Prostate gland (tissue), 2 donors: Measurements from ENCODE around the gene RAD51B. TPM values are rescaled to one million over a fixed set of nuclear protein-coding genes. Genes with fewer than 3 reads are reported as not detected.
"Not testable (repeated sequence)": the region's sequence is repeated elsewhere in the genome, so short reads cannot be mapped to it uniquely, and the experiment has no call there.

Experiments
- DNase-seq: peaks from one replicate; pipeline ENCODE4 v3.0.0-alpha.2; 2019; ENCODE audit warnings: low spot score
- H3K27ac ChIP-seq, 2 donors: fragments of 200-600 bp; sonication (generic); 2 replicates each; pipeline ENCODE4 v1.5.1; 2017 to 2019
- H3K27me3 ChIP-seq: fragments of 200-600 bp; sonication (generic); replicated peaks from 2 replicates; pipeline ENCODE4 v1.5.1; 2019; ENCODE audit not compliant: insufficient read depth
- H3K36me3 ChIP-seq, 2 donors: fragments of 200-600 bp; sonication (generic); 1 replicate in 1 of 2; 2 replicates in 1 of 2; pipeline versions ENCODE4 v1.5.1 to v1.8.1; 2017 to 2019
- H3K4me1 ChIP-seq: fragments of 200-600 bp; sonication (generic); replicated peaks from 2 replicates; pipeline ENCODE4 v1.5.1; 2019
- H3K4me3 ChIP-seq, 2 donors: fragments of 200-600 bp; sonication (generic); 2 replicates each; pipeline ENCODE4 v1.5.1; 2017 to 2019
- H3K9me3 ChIP-seq: fragments of 200-600 bp; sonication (generic); 2 replicates; pipeline ENCODE4 v1.5.1; 2017
- CTCF ChIP-seq, 4 experiments: fragments of 200-600 bp in 2 of 4; fragments of 450-650 bp in 2 of 4; sonication (generic) in 2 of 4; IDR thresholded peaks; 1 replicate in 3 of 4; 2 replicates in 1 of 4; pipeline ENCODE4 v1.5.1; 2016 to 2019; ENCODE audit warnings: antibody characterized with exemption in 4 of 4, mild to moderate bottlenecking in 2 of 4, moderate library complexity in 2 of 4
- POLR2A ChIP-seq: fragments of 450-650 bp; IDR thresholded peaks from one replicate; pipeline ENCODE4 v1.6.1; 2016; ENCODE audit warnings: antibody characterized with exemption, mild to moderate bottlenecking
- POLR2AphosphoS5 ChIP-seq: sonication (generic); formaldehyde crosslinking; IDR thresholded peaks from one replicate; pipeline ENCODE4 v1.6.1; 2017; ENCODE audit warnings: antibody characterized with exemption
- WGBS: methylation state at CpG from one replicate; pipeline ENCODE4 v1.1.5; 2018; 5-methylcytosine and 5-hydroxymethylcytosine counted together
- intact Hi-C: fragments of 100-400 bp; cut with DNase I; formaldehyde crosslinking; loops from one replicate; pipeline ENCODE4 v1.14.2; 2022
- total RNA-seq, 2 donors: library from RNA; depleted of rRNA; stranded (reverse); fragments of >200 nt; gene quantifications; one replicate each; pipeline ENCODE4 v1.1.0, GENCODE V29; 2016

The RAD51B gene
- total RNA-seq, 2 donors from 2014 or later = 14.9 to 35.8 TPM

DNA sequence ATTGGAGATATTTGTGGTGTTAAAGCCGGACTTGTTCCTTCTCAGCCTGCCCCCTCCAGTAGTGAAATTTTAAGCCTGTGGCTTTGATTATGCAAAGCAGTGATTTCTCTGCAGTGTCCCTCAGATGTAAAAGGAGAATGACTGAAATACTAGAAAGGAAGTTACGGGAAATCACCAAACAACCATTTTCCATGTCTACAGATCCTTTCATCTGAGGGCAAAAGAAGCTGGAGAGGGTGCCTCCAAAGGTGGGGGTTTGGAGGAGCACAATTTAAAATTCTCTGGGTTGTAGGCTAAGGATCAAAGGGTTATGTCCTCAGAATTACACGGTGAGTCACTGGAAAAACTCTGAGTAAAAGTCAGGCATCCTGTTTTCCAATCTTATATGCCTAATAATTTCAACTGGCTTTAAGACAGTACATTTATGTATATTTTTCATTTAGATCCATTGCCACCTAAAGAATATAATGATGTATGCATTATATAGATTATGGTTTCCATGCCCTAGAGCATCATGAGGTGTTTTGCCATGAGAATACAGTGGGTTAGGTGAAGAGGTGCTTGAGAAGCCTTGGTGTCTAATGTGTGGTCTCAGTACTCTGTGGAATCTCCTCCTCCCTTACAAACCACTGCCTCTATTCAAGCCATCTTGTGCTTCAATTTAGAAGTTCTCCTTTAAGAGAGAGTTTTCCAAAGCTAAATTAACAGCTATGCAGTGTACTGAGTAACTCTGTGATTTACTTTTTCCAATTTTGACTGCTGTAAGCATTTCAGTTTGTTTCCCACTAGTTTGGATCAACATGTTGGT lies 362.1 kb downstream of the RAD51B start:
- H3K9me3 ChIP-seq = no peaks in the 10 kb centered on the region
- no peaks in the 10 kb centered on the region for H3K36me3 ChIP-seq
- H3K4me3 ChIP-seq = no peak overlapping the region
- intact Hi-C loops = no loop called here
- H3K4me1 ChIP-seq = no peaks in the 10 kb centered on the region
- TF ChIP-seq POLR2A (no peak), CTCF (IDR thresholded peaks at IDR 0.05) (no peak), POLR2AphosphoS5 (no peak)
- DNase-seq = no peak
- H3K27ac ChIP-seq = no peak overlapping the region
- 65% methylated on average over 3 of the region's 3 CpGs for WGBS
- H3K27me3 ChIP-seq = no peaks in the 10 kb centered on the region

DNA sequence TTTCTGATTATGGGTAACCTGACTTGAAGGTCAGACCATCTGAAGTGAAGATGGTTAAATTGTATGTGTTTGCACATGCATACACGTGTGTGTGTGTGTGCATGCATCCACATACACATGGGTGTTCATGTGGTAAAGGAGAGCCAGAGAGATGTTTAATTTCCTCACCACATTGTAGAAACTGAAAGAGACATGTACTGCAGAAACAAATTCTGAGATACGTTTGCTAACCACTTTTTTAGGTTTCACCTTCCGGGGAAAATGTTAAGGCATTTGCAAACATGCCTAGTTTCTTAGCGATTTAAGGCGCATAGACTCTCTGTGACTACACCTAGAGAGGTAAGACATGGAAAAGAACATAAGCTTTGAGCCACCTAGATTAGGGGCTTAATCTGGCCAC lies 362.9 kb downstream of the RAD51B start:
- WGBS = 92% methylated on average over 5 of the region's 5 CpGs
- Histone ChIP-seq H3K36me3 (no peaks in the 10 kb centered on the region), H3K4me3 (no peak overlapping the region), H3K9me3 (no peaks in the 10 kb centered on the region), H3K27ac (no peak overlapping the region), H3K27me3 (no peaks in the 10 kb centered on the region), H3K4me1 (no peaks in the 10 kb centered on the region)
- TF ChIP-seq POLR2AphosphoS5 (no peak), CTCF (IDR thresholded peaks at IDR 0.05) (no peak), POLR2A (no peak)
- DNase-seq = no peak
- intact Hi-C loops = no loop called here

- intact Hi-C loops, H3K27ac ChIP-seq, H3K4me3 ChIP-seq, H3K27me3 ChIP-seq, H3K4me1 ChIP-seq, DNase-seq, H3K36me3 ChIP-seq, H3K9me3 ChIP-seq: not testable (repeated sequence)
- 97% methylated on average over 5 of the region's 5 CpGs for WGBS
These were observed 367.1 kb downstream of the RAD51B start for GRCh38 chr14:68186500-68187276.

DNA sequence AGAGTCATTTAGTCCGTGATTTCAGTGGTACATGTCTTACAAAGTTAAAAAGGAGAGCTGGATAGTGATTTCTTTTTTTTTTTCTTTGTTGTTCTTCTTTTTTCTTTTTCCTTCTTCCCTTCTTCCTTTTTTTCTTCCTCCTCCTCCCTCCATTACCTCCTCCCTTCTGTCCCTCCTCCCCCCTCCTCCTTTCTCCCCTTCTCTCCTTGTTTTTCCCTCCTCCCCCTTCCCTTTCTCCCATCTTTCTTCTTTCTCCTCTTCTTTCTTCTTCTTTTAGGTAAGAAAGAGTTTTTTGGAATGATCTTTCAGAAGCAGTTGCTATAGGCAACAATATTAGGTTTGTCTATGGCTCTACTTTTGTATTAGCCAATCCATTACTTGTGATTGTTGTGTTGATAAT lies 368.6 kb downstream of the RAD51B start:
- Histone ChIP-seq H3K27me3 (no peaks in the 10 kb centered on the region), H3K27ac (no peak overlapping the region), H3K4me3 (no peak overlapping the region), H3K4me1 (no peaks in the 10 kb centered on the region), H3K9me3 (no peaks in the 10 kb centered on the region), H3K36me3 (no peaks in the 10 kb centered on the region)
- intact Hi-C loops = no loop called here
- no peak for TF ChIP-seq POLR2AphosphoS5
- no peak for TF ChIP-seq POLR2A
- no peak for TF ChIP-seq CTCF (IDR thresholded peaks at IDR 0.05)
- WGBS = 82% methylated on average over 1 of the region's 1 CpG
- no peak for DNase-seq

- WGBS = 79% methylated on average over 1 of the region's 1 CpG
- Histone ChIP-seq H3K9me3 (no peaks in the 10 kb centered on the region), H3K4me1 (no peaks in the 10 kb centered on the region), H3K27ac (no peak overlapping the region), H3K27me3 (no peaks in the 10 kb centered on the region), H3K36me3 (no peaks in the 10 kb centered on the region), H3K4me3 (no peak overlapping the region)
- intact Hi-C loops = loop anchor here (5.0 kb wide), 1 partner anchor 88 kb away; no protein-coding TSS in a partner anchor
- TF ChIP-seq POLR2AphosphoS5 = no peak
- TF ChIP-seq CTCF (IDR thresholded peaks at IDR 0.05) = no peak
- no peak for TF ChIP-seq POLR2A
- no peak for DNase-seq
These were observed 370.5 kb downstream of the RAD51B start for GRCh38 chr14:68190032-68190431.
